Breast epithelium (tissue), 4 donors: ENCODE results near the gene TRIM25. TPM values are rescaled to one million over a fixed set of nuclear protein-coding genes. Genes with fewer than 3 reads are reported as not detected.

Experiments
- DNase-seq, 2 donors: peaks; one replicate each; pipeline ENCODE4 v3.0.0-alpha.2; 2019; ENCODE audit warnings: low spot score in 2 of 2
- H3K27ac ChIP-seq, 2 donors: fragments of 200-600 bp; sonication (generic) in 1 of 2; one replicate each; pipeline ENCODE4 v1.5.1; 2016 to 2019; ENCODE audit warnings: mild to moderate bottlenecking in 1 of 2
- H3K27me3 ChIP-seq, 2 donors: fragments of 200-600 bp; sonication (generic) in 1 of 2; one replicate each; pipeline versions ENCODE4 v1.5.1 to v1.6.0; 2017 to 2019; ENCODE audit warnings: control low read depth in 1 of 2, mild to moderate bottlenecking in 1 of 2
- H3K36me3 ChIP-seq: fragments of 200-600 bp; one replicate; pipeline ENCODE4 v1.5.1; 2019
- H3K4me1 ChIP-seq, 2 donors: fragments of 200-600 bp; sonication (generic); one replicate each; pipeline ENCODE4 v1.5.1; 2016 to 2019; ENCODE audit warnings: control low read depth in 1 of 2
- H3K4me3 ChIP-seq, 3 donors: fragments of 200-600 bp; sonication (generic); 1 replicate in 2 of 3; 2 replicates in 1 of 3; pipeline ENCODE4 v1.5.1; 2016 to 2019; ENCODE audit warnings: mild to moderate bottlenecking in 3 of 3, moderate library complexity in 2 of 3
- H3K9me3 ChIP-seq, 2 donors: fragments of 200-600 bp; sonication (generic) in 1 of 2; one replicate each; pipeline ENCODE4 v1.5.1; 2016 to 2019; ENCODE audit warnings: control low read depth in 1 of 2
- POLR2A ChIP-seq: fragments of 450-650 bp; IDR thresholded peaks from one replicate; pipeline ENCODE4 v1.6.1; 2016; ENCODE audit warnings: antibody characterized with exemption, mild to moderate bottlenecking, moderate library complexity
- POLR2AphosphoS5 ChIP-seq, 3 donors: sonication (generic); formaldehyde crosslinking; IDR thresholded peaks; one replicate each; pipeline ENCODE4 v1.6.1; 2017; ENCODE audit warnings: antibody characterized with exemption in 3 of 3
- intact Hi-C: fragments of 100-400 bp; cut with DNase I; formaldehyde crosslinking; loops from one replicate; pipeline ENCODE4 v1.15.1; 2023; ENCODE audit warnings: low total_unique reads
- total RNA-seq, 3 donors: library from RNA; depleted of rRNA; stranded (reverse); fragments of >200 nt; gene quantifications; one replicate each; pipeline ENCODE4 v1.1.0, GENCODE V29; 2016
- TF ChIP-seq, protein P1 (sequence below), 3 donors: fragments of 450-650 bp; IDR thresholded peaks; one replicate each; pipeline ENCODE4 v1.5.1; 2016 to 2017; ENCODE audit warnings: antibody characterized with exemption in 3 of 3, mild to moderate bottlenecking in 3 of 3, moderate library complexity in 3 of 3

Gene TRIM25
- total RNA-seq, 3 donors from 2014 or later = 29.9 to 61.0 (median 37.1) TPM

DNA sequence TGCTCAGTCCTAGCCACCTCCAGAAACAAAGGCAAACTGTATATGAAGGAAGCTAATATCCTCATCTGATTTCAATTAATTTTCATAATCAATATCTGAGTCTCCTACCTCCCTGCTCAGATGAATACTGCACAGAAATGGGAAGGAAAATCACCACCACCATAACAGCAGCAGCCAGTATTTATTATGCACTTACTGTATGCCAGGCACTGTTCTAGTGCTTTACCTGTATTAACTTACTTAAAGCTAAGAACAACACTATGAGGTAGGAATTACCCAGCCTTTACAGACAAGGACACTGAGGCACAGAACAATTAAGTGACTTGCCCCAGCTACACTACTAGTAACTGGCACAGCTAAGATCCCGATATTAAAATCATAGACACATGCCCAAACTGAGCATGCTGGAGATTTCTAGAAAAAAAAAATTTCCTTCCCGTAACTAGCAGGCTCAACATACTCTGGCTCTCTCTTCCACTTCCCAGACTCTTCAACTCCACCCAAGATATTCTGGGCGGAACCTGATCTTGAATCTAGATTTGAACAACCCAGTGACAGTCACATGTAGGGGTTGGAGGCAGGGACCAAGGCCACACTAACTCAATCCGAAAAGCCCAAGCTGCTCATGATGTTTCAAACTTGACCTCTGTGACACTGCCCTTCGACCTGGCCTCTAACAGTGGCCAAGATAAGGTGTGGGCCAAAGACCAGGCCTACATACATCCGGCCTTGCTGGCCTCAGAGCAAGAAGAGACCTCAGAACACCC lies 3.9 kb downstream of the TRIM25 start:
- Histone ChIP-seq H3K4me1 (peaks cover under 1 to 5% of the 10 kb centered on the region in 2 donors), H3K4me3 (peak overlapping the region in 2 of 3 donors; percentile 7 to 9), H3K36me3 (peaks cover 10% of the 10 kb centered on the region), H3K9me3 (no peaks in the 10 kb centered on the region), H3K27me3 (no peaks in the 10 kb centered on the region), H3K27ac (peak overlapping the region; percentile 48 to 64)
- intact Hi-C loops = no loop called here
- no peak for DNase-seq
- TF ChIP-seq POLR2A (no peak), POLR2AphosphoS5 (IDR thresholded peaks at IDR 0.05) (no peak)
- TF ChIP-seq, protein P1, sequence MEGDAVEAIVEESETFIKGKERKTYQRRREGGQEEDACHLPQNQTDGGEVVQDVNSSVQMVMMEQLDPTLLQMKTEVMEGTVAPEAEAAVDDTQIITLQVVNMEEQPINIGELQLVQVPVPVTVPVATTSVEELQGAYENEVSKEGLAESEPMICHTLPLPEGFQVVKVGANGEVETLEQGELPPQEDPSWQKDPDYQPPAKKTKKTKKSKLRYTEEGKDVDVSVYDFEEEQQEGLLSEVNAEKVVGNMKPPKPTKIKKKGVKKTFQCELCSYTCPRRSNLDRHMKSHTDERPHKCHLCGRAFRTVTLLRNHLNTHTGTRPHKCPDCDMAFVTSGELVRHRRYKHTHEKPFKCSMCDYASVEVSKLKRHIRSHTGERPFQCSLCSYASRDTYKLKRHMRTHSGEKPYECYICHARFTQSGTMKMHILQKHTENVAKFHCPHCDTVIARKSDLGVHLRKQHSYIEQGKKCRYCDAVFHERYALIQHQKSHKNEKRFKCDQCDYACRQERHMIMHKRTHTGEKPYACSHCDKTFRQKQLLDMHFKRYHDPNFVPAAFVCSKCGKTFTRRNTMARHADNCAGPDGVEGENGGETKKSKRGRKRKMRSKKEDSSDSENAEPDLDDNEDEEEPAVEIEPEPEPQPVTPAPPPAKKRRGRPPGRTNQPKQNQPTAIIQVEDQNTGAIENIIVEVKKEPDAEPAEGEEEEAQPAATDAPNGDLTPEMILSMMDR (IDR thresholded peaks at IDR 0.05) = no peak

DNA sequence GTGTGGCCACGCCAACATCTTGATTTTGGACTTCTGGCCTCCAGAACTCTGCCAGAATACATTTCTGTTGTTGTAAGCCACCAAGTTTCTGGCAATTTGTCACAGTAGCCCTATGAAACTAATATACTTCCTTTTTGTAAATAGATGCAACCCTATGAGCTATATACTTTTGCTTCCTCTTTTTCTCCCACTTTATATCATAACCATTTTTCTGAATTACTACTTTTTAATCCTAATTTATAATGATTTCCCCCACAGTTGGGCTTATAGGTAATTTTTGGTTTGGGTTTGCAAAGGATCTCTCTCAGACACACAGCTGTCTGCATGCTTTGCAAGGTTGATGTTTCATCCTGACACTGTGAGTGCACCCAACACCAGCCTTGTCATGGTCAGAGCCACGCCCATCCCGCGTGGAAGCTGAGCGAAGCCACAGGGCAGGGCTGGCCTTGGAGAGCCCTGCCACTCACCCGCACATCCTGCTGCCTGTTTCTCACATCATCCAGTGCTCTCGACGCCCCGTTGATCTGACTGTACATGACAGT lies 5.8 kb downstream of the TRIM25 start:
- no peak for DNase-seq
- TF ChIP-seq POLR2A = no peak
- peak in 1 of 3 donors; percentile 25 for TF ChIP-seq POLR2AphosphoS5 (IDR thresholded peaks at IDR 0.05)
- Histone ChIP-seq H3K4me1 (peaks cover 0 to 5% of the 10 kb centered on the region in 2 donors), H3K27me3 (no peaks in the 10 kb centered on the region), H3K9me3 (no peaks in the 10 kb centered on the region), H3K27ac (no peak overlapping the region), H3K4me3 (no peak overlapping the region), H3K36me3 (peaks cover 10% of the 10 kb centered on the region)
- intact Hi-C loops = no loop called here

DNA sequence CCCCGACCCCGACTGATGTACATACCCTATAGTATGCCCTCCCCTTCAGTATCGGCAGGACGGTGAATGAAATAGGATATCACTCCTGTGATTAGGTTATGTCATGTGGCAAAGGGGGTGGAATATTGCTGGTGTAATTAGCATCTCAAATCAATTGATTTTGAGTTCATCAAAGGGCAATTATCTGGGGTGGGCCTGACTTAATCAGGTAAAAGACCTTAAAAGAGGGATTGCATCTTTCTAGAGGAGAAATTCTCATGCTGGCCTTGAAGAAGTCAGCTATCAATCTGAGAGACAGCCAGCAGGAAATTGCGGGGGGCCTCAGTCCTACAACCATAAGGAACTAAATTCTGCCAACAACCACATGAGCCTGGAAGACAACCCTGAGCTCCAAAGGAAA lies 10.3 kb downstream of the TRIM25 start:
- Histone ChIP-seq H3K36me3 (peaks cover 10% of the 10 kb centered on the region), H3K27me3 (no peaks in the 10 kb centered on the region), H3K9me3 (no peaks in the 10 kb centered on the region), H3K4me3 (no peak overlapping the region), H3K4me1 (no peaks in the 10 kb centered on the region), H3K27ac (no peak overlapping the region)
- intact Hi-C loops = no loop called here
- no peak for DNase-seq
- TF ChIP-seq POLR2AphosphoS5 (IDR thresholded peaks at IDR 0.05) (no peak), POLR2A (no peak)
- TF ChIP-seq, protein P1 (IDR thresholded peaks at IDR 0.05) = no peak

DNA sequence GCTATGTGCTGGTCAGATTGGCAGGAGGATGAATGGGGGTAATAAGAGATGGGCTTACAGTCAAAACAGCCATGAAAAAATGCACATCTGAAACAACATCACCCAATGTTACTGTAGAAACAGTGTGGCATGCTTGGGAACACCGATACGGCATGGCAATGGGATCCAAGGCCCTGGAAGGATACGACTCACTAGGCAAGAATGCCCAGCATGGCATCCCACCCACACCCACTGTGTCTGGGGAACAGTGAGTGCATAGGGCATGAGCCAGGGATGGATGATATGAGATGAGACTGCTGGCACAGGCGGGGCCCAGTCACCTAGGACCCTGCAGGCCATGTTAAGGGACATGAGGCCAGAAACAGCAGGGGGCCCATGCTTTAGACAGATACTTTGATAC lies 11.5 kb downstream of the TRIM25 start:
- peaks cover 2% of the 10 kb centered on the region for H3K36me3 ChIP-seq
- no peaks in the 10 kb centered on the region for H3K4me1 ChIP-seq
- intact Hi-C loops = no loop called here
- no peak overlapping the region for H3K27ac ChIP-seq
- no peak overlapping the region for H3K4me3 ChIP-seq
- H3K9me3 ChIP-seq = no peaks in the 10 kb centered on the region
- no peak for TF ChIP-seq POLR2A
- TF ChIP-seq, protein P1 (IDR thresholded peaks at IDR 0.05) = no peak
- no peak for TF ChIP-seq POLR2AphosphoS5 (IDR thresholded peaks at IDR 0.05)
- H3K27me3 ChIP-seq = no peaks in the 10 kb centered on the region
- no peak for DNase-seq

DNA sequence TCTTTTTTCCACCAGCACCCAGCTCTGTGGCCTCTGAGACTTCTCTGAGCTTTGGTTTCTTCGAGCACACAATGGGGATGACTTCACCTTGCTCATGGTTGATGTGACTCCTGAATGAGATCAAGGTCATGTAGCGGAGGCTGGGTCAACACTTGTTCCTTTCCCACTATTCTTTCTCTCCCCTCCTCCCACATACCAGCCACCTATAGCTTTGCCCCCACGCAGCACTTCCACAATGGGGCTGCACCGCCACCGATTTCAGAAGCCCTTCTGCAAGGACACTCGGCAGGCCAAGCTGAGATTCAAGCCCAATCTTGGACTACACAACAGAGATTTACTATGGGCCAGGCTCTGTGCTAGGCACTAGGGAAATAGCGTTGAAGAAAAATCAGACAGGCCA lies 14.4 kb downstream of the TRIM25 start:
- H3K36me3 ChIP-seq = no peaks in the 10 kb centered on the region
- no peak for DNase-seq

More for the DNA sequence above, 14.4 kb downstream of the TRIM25 start:
- intact Hi-C loops = no loop called here
- Histone ChIP-seq H3K4me1 (no peaks in the 10 kb centered on the region), H3K9me3 (no peaks in the 10 kb centered on the region), H3K4me3 (no peak overlapping the region), H3K27me3 (no peaks in the 10 kb centered on the region), H3K27ac (no peak overlapping the region)
- TF ChIP-seq POLR2A (no peak), POLR2AphosphoS5 (IDR thresholded peaks at IDR 0.05) (no peak)
- TF ChIP-seq, protein P1 (IDR thresholded peaks at IDR 0.05) = no peak
